K562 (cell line): ENCODE measurements around the gene KHDRBS2.

Experiments
- POLR2A ChIP-seq: fragments of 450-650 bp; conservative IDR thresholded peaks from 2 replicates; pipeline ENCODE4 v1.6.1; 2016
- ZNF431 ChIP-seq: sonication (generic); formaldehyde crosslinking; IDR thresholded peaks from 2 replicates; pipeline ENCODE4 v1.8.0; 2022; ENCODE audit warnings: mild to moderate bottlenecking, missing genetic modification reagents

- TF ChIP-seq ZNF431 (no peak), POLR2A (no peak)
Measured at GRCh38 chr6:61640463-61640862, 645.6 kb downstream of the KHDRBS2 start.
